OCI-LY7 (cell line): ENCODE results near the gene SLC4A3. TPM values are rescaled to one million over a fixed set of nuclear protein-coding genes. Genes with fewer than 3 reads are reported as not detected.

Experiments used
- BruUV-seq: library from RNA; stranded (reverse); fragments of 400-500 nt; replicated peaks from 2 replicates; lab custom pipeline; 2021; lab: Mats Ljungman, UMichigan
- CTCF ChIA-PET: fragments of 300-600 bp; sonication (Branson Sonifier 250); formaldehyde crosslinking; loops from one replicate; lab custom pipeline; 2022; ENCODE audit warnings: antibody characterized with exemption; ENCODE audit not compliant: unreplicated experiment; lab: Charles Lee
- POLR2A ChIA-PET: fragments of 300-600 bp; sonication (Branson Sonifier 250); formaldehyde crosslinking; loops from one replicate; lab custom pipeline; 2022; ENCODE audit warnings: antibody characterized with exemption; lab: Charles Lee
- DNase-seq: peaks from one replicate; pipeline ENCODE4 v3.0.0-alpha.2; 2015; ENCODE audit warnings: low spot score
- H2AFZ ChIP-seq: fragments of 200-600 bp; sonication (generic), shearing (Covaris generic); 2 replicates; pipeline ENCODE4 v1.6.1; 2014; ENCODE audit warnings: mild to moderate bottlenecking, antibody characterized with exemption, low read length, moderate library complexity
- H3K27ac ChIP-seq: fragments of 200-600 bp; sonication (generic); 2 replicates; pipeline ENCODE4 v1.5.1; 2014; ENCODE audit warnings: mixed run types, low read depth, mild to moderate bottlenecking, moderate library complexity, low read length, inconsistent platforms; ENCODE audit not compliant: poor library complexity, severe bottlenecking
- H3K36me3 ChIP-seq: fragments of 200-600 bp; sonication (generic); 2 replicates; pipeline ENCODE4 v1.6.1; 2014; ENCODE audit warnings: mild to moderate bottlenecking, antibody characterized with exemption, low read length, moderate library complexity, mixed read lengths; ENCODE audit not compliant: insufficient read depth
- H3K4me1 ChIP-seq: fragments of 200-600 bp; sonication (generic); 2 replicates; pipeline ENCODE4 v1.5.1; 2014; ENCODE audit warnings: mild to moderate bottlenecking, low read length; ENCODE audit not compliant: insufficient read depth, poor library complexity, severe bottlenecking
- H3K4me2 ChIP-seq: fragments of 200-600 bp; sonication (generic); 2 replicates; pipeline ENCODE4 v1.6.1; 2014; ENCODE audit warnings: mild to moderate bottlenecking, low read length
- H3K4me3 ChIP-seq: fragments of 200-600 bp; sonication (generic); 2 replicates; pipeline ENCODE4 v1.5.1; 2014; ENCODE audit warnings: mild to moderate bottlenecking, low read depth, low read length; ENCODE audit not compliant: poor library complexity, severe bottlenecking
- H3K79me2 ChIP-seq: fragments of 200-600 bp; sonication (generic); 2 replicates; pipeline ENCODE4 v1.6.1; 2016; ENCODE audit warnings: low read depth, mild to moderate bottlenecking, low read length, moderate library complexity, mixed read lengths; ENCODE audit not compliant: insufficient read depth
- H3K9me2 ChIP-seq: fragments of 200-600 bp; sonication (generic); 2 replicates; pipeline ENCODE4 v1.6.1; 2016; ENCODE audit warnings: mild to moderate bottlenecking, low read length, mixed read lengths; ENCODE audit not compliant: insufficient read depth
- H3K9me3 ChIP-seq: fragments of 200-600 bp; sonication (generic); 2 replicates; pipeline ENCODE4 v1.6.1; 2014; ENCODE audit warnings: mild to moderate bottlenecking, mixed run types, low read length, mixed read lengths
- H4K20me1 ChIP-seq: fragments of 200-600 bp; sonication (generic); 2 replicates; pipeline ENCODE4 v1.6.1; 2014; ENCODE audit warnings: mild to moderate bottlenecking, antibody characterized with exemption, low read length, moderate library complexity, mixed read lengths; ENCODE audit not compliant: insufficient read depth
- EZH2phosphoT487 ChIP-seq: fragments of 200-600 bp; sonication (generic); IDR thresholded peaks from 2 replicates; pipeline ENCODE4 v1.6.1; 2018; ENCODE audit warnings: low read depth, borderline replicate concordance, mild to moderate bottlenecking, mixed run types, antibody characterized with exemption, low read length, moderate library complexity, mixed read lengths
- intact Hi-C: fragments of 100-400 bp; cut with micrococcal nuclease; formaldehyde crosslinking; loops from one replicate; pipeline ENCODE4 v1.10.0; 2022; ENCODE audit not compliant: unreplicated experiment
- total RNA-seq, 2 experiments: library from RNA; depleted of rRNA in 1 of 2; stranded (reverse); fragments of >200 nt in 1 of 2; shearing (Covaris generic) in 1 of 2; gene quantifications; 2 replicates each; pipeline ENCODE4 v1.2.3, GENCODE V29; 2014 to 2022
- TF ChIP-seq, protein P1 (sequence below): fragments of 200-600 bp; sonication (generic); conservative IDR thresholded peaks from 2 replicates; pipeline ENCODE4 v1.5.1; 2014; ENCODE audit warnings: mild to moderate bottlenecking, antibody characterized with exemption, low read length, moderate library complexity, mixed read lengths

The SLC4A3 gene
- total RNA-seq, 2 experiments from 2014 or later, result not detected

DNA sequence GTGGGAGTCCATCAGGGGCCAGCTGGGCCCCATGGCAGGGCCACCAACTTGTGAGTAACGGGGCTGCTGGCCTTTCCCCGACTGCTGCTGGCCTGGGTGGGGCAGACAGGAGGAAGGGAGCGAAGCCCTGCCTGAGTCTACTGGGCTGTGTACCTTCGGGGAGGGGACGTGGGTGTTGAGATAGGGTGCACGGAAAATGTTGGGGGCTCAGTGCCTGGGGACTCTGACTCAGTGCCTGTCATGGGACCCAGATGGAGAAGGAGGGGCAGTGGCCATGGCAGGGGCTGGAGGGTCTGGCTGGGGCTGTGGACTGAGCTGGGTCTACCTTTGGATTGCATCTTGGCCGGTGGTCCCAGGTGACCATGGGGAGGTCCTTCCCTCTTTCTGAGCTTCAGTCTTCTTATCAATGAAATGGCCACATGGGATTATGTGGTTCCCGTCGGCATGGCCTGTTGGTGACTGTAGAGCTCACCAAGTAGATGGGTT is 4.0 kb downstream of the SLC4A3 start:
- POLR2A ChIA-PET, result interaction anchor here (1.6 kb wide), 1 partner anchor 32 kb away, joined by 3 read pairs; no protein-coding TSS in a partner anchor
- intact Hi-C loops, result no loop called here

DNA sequence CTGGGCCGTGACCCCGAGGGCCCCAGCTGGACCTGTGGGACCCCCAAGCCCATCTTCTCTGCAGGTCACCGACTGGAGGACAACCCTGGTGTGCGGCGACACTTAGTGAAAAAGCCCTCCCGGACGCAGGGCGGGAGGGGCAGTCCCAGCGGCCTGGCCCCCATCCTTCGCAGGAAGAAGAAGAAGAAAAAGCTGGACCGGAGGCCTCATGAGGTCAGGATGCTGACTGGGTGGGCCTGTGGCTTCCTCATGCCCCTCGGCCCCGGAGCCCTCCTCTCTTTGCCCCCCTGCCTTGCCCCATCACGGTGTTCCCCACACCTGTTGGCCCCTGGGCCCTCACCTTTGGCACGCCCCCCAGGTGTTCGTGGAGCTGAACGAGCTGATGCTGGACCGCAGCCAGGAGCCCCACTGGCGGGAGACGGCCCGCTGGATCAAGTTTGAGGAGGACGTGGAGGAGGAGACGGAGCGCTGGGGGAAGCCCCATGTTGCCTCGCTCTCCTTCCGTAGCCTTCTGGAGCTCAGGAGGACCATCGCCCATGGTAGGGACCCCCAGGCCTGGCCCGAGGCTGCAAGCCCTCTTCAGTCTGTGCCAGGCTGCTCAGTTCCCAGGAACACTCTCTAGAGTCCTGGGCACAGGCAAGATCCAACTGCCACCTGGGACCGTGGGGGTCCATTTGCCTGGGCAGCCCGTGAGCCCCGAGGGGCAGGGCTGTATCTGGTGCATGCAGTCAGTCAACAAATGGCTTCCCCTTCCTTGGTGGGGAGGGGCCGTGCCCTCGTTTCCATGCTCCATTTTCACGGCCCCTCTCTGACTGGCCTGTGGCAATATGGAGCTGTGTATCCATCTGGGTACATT is 4.7 kb downstream of the SLC4A3 start:
- TF ChIP-seq, protein P1, sequence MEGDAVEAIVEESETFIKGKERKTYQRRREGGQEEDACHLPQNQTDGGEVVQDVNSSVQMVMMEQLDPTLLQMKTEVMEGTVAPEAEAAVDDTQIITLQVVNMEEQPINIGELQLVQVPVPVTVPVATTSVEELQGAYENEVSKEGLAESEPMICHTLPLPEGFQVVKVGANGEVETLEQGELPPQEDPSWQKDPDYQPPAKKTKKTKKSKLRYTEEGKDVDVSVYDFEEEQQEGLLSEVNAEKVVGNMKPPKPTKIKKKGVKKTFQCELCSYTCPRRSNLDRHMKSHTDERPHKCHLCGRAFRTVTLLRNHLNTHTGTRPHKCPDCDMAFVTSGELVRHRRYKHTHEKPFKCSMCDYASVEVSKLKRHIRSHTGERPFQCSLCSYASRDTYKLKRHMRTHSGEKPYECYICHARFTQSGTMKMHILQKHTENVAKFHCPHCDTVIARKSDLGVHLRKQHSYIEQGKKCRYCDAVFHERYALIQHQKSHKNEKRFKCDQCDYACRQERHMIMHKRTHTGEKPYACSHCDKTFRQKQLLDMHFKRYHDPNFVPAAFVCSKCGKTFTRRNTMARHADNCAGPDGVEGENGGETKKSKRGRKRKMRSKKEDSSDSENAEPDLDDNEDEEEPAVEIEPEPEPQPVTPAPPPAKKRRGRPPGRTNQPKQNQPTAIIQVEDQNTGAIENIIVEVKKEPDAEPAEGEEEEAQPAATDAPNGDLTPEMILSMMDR, result no peak
- TF ChIP-seq EZH2phosphoT487, result no peak
- H3K4me2 ChIP-seq, result no peak overlapping the region
- H3K9me2 ChIP-seq, result no peaks in the 10 kb centered on the region
- H3K27ac ChIP-seq, result no peak overlapping the region
- no peaks in the 10 kb centered on the region for H3K4me1 ChIP-seq
- no peaks in the 10 kb centered on the region for H3K79me2 ChIP-seq
- no peak for DNase-seq
- H2AFZ ChIP-seq, result no peak overlapping the region
- CTCF ChIA-PET, result no interaction called here
- POLR2A ChIA-PET, result interaction anchor here (1.6 kb wide), 1 partner anchor 33 kb away, joined by 3 read pairs; no protein-coding TSS in a partner anchor
- H3K4me3 ChIP-seq, result no peak overlapping the region
- intact Hi-C loops, result no loop called here
- no peaks in the 10 kb centered on the region for H4K20me1 ChIP-seq
- no peaks in the 10 kb centered on the region for H3K36me3 ChIP-seq
- BruUV-seq, result no TSS peak
- no peaks in the 10 kb centered on the region for H3K9me3 ChIP-seq

More for the DNA sequence above, 4.0 kb downstream of the SLC4A3 start:
- no peaks in the 10 kb centered on the region for H4K20me1 ChIP-seq
- TF ChIP-seq, protein P1, result no peak
- no peak for TF ChIP-seq EZH2phosphoT487
- H3K4me3 ChIP-seq, result no peak overlapping the region
- CTCF ChIA-PET, result no interaction called here
- no TSS peak for BruUV-seq
- DNase-seq, result no peak
- no peaks in the 10 kb centered on the region for H3K79me2 ChIP-seq
- H3K27ac ChIP-seq, result no peak overlapping the region
- H2AFZ ChIP-seq, result no peak overlapping the region
- H3K4me1 ChIP-seq, result no peaks in the 10 kb centered on the region
- H3K36me3 ChIP-seq, result no peaks in the 10 kb centered on the region
- H3K4me2 ChIP-seq, result no peak overlapping the region
- H3K9me2 ChIP-seq, result no peaks in the 10 kb centered on the region
- no peaks in the 10 kb centered on the region for H3K9me3 ChIP-seq

DNA sequence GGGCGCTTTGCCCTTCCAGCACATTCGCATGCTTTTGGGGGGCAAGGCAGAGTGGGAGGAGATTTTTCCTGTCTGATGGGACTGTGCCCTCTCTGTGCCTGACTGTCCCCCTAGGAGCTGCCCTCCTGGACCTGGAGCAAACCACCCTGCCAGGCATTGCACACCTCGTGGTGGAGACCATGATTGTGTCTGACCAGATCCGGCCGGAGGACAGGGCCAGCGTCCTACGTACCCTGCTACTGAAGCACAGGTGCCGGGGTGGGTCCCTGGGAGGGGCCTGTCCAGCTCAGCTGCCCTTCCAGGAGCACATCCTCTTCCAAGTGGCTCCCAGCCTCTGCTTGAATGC is 5.3 kb downstream of the SLC4A3 start:
- DNase-seq, result no peak
- Histone ChIP-seq H3K9me3 (no peaks in the 10 kb centered on the region), H3K36me3 (no peaks in the 10 kb centered on the region), H3K4me3 (no peak overlapping the region), H3K4me1 (no peaks in the 10 kb centered on the region), H3K4me2 (no peak overlapping the region), H3K27ac (no peak overlapping the region), H3K79me2 (no peaks in the 10 kb centered on the region), H2AFZ (no peak overlapping the region), H3K9me2 (no peaks in the 10 kb centered on the region), H4K20me1 (no peaks in the 10 kb centered on the region)
- TF ChIP-seq, protein P1, result no peak
- TF ChIP-seq EZH2phosphoT487, result no peak
- POLR2A ChIA-PET, result no interaction called here
- CTCF ChIA-PET, result no interaction called here
- no TSS peak for BruUV-seq
- intact Hi-C loops, result no loop called here
